HG03565 (cell line): Measurements from ENCODE around the gene KRTCAP2.

Source experiments
- ATAC-seq: cut with Tn5 transposase; IDR thresholded peaks from one replicate; pipeline ENCODE4 v1.9.1; 2021; ENCODE audit warnings: mild to moderate bottlenecking, moderate library complexity; ENCODE audit not compliant: unreplicated experiment

The KRTCAP2 gene

DNA sequence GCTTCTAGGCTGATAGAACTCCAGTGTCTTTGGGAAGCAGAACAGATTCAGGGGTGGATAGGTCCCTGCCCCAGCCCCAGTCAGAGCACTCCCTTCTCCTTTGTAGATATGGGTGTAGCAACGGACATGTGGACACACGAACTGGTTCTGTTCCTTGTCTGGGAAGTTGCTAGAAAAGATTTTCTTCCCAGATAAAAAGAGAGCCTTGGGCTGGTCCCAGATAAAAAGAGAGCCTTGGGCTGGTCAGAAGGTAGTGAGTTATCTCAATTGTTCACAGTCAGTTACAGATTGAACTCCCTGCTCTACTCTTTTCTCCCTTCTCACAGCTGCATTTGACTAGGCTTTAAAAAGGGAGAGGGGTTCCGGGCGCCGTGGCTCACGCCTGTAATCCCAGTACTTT, 52.9 kb downstream of the KRTCAP2 start:
- ATAC-seq: no peak
